ENCODE results near the gene ZSCAN12.

The ZSCAN12 gene

GRCh38 chr6:28353356-28353755, 46.2 kb downstream of the ZSCAN12 start:
- DNase-seq = no peak

- no peak for DNase-seq
These were observed 48.0 kb downstream of the ZSCAN12 start for GRCh38 chr6:28351493-28351925.

- DNase-seq = no peak
These were observed 48.5 kb downstream of the ZSCAN12 start for GRCh38 chr6:28351087-28351486.

GRCh38 chr6:28349892-28350737, 49.4 kb downstream of the ZSCAN12 start, which contains the start of gene ZKSCAN3:
Gene ZKSCAN3 (plus strand): TSS chr6:28349947. CDS start chr6:28359587, 9,640 bp downstream.
- peak; percentile 75 for DNase-seq

- no peak for DNase-seq
These were observed 50.1 kb downstream of the ZSCAN12 start for GRCh38 chr6:28349344-28349891.

GRCh38 chr6:28347119-28347518, 52.4 kb downstream of the ZSCAN12 start:
- no peak for DNase-seq

DNA sequence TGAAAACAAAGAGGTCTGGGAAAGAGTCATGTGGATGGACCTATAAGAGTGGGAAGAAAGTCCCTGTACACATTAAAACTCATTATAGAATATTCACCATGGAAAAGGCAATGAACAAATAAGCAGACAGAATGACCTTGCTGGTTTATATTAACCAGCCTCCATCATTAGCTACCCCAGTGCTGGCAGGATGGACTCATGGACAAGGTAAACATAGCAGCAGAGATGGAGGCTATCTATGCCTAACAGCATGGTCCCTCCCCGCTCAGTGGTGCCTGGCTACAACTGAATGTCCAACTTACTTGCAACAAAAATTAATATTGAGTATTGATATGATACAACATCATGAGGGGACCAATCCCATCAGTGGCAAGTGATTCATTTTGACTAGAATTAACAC, 54.3 kb downstream of the ZSCAN12 start:
- DNase-seq = no peak

DNA sequence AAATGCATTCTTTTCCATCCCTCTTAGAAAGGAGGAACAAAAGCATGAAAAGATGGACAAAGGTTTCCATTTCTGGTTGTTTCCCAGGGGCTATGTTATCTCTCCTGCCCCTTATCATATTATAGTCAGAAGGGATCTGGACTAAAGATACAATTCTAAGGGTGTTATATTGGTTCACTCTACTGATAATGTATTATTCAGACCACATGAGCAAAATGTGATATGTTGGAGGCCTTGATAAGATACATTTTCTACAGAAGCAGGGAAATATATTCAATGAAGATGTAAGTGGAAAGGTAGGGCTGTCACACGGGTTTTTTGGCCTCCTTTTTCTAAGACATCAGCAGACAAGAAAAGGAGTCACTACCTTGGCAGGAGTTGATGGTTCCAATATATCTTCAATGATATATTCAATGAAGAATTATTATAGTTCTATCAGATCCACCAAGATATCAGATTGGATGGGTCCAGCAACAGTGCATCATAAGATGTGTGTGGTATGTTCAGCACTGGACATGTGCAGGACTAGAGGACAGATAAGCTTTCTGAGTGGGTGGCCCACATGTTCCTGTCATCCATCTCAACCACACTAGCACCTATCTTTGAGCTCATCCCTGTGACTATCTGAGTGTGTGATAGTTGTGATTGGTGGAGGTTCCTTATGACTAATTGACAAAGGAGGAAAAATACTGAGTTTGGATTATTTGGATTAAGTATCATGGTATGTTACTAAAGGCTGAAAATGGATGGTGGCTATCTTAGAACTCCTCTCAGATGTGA, 55.5 kb downstream of the ZSCAN12 start:
- no peak for DNase-seq

DNA sequence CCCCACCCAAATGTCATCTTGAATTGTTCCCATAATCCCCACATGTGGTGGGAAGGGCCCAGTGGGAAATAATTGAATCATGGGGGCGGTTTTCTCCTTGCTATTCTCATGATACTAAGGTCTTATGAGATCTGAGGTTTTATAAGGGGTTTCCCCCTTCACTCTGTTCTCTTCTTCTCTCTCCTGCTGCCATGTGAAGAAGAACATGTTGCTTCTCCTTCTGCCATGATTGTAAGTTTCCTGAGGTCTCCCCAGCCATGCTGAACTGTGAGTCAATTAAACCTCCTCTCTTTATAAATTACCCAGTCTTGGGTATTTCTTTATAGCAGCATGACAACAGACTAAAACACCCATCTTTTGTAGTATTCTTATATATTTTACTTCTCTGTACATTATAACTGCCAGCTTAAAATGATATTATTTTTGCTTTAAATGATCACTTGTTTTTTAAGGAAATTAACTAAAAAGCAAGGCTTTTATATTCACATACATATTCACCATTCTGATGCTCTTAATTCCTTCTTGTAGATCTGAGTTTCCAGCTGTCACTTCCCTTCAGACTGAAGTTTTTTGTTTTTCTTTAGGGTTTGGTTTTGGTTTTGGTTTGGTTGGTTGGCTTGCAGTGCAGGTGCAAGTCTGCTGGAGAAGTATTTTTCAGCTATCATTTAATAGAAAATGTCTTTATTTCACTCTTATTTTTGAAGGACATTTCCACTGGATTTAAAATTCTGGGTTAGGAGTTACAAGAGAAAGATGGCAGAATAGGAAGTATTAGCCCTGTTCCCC, 59.0 kb downstream of the ZSCAN12 start:
- no peak for DNase-seq

DNA sequence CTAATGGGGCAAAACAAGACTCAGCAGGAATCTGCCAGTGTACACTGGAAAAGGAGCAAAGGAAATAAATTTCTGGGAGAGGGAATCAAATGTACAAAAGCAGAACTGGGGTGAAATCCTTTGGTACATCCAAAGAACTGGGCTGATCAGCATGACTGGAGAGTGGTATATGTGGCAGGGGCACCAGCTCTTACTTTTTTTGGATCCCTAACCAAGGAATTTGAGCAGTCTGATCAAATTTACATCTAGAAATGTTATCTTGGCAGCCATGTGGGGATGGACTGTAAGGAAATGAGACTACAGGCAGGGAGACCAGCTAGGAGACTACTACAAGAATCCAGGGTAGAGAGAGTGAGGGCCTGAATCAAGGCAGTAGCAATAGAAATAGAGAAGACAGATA, 62.4 kb downstream of the ZSCAN12 start:
- no peak for DNase-seq

- DNase-seq = no peak
These were observed 63.0 kb downstream of the ZSCAN12 start for GRCh38 chr6:28336284-28337120.

DNA sequence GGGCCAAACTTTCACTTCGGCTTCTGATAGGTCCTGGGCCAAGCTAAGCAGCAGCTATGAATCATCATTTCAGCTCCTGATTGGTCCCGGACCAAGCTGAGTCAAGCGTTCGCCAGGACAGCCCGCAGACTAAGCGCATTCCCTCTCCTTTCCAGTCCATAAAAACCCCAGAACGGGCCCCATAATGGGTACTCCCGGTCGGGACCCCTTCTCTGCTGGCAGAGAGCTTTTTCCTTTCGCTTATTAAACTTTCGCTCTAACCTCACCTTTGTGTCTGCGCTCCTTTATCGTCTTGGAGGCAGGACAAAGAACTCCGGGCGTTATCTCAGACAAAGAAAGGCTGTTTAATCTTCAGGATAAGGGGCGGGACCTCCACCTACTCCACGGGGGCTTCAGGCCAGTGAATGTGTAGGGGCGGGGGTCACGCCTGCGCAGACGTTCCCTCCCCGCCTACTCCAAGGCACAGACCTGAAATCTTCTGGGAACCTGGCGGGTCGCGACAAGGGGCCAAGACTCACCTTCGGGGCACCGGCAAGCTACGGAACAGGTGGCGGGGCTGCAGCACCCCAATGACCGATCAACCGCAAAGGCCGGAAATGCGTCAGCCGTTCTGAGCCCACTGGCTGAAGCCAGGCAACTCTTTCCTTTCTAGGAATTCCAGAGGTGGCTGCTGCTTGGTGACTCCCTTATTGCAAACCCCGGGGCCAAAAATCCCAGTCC, 63.8 kb downstream of the ZSCAN12 start, which contains the start of gene ZSCAN31:
Gene ZSCAN31, minus strand, starts transcription at position 585 of the 720 bp plus-strand sequence. CDS start 6,465 bp downstream, outside the sequence.
- DNase-seq = peak; percentile 32

DNA sequence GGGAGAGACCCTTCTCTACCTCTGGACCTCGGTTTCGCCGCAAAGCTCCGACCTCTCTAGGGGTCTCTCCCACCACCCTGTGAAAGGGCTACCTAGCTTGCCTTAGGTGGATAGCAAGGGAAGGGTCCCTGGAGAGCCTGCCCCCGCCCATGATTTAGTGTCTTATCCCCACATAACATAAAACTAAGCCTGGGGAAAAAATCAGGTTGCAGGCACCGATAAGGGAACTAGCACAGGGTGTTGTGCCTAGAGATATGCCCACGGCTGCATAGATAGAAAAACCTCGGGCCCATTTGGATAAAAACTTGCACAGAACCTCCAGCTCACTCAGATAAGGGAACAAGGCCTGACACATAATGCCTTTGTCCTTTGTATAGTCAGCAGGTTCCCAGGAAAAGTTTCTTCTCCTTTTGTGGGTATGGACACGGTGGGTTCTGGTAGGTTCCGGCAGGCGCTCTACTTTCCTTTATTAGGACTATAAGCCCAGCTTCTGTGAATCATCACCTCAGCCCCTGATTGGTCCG, 64.4 kb downstream of the ZSCAN12 start:
- DNase-seq = no peak

DNA sequence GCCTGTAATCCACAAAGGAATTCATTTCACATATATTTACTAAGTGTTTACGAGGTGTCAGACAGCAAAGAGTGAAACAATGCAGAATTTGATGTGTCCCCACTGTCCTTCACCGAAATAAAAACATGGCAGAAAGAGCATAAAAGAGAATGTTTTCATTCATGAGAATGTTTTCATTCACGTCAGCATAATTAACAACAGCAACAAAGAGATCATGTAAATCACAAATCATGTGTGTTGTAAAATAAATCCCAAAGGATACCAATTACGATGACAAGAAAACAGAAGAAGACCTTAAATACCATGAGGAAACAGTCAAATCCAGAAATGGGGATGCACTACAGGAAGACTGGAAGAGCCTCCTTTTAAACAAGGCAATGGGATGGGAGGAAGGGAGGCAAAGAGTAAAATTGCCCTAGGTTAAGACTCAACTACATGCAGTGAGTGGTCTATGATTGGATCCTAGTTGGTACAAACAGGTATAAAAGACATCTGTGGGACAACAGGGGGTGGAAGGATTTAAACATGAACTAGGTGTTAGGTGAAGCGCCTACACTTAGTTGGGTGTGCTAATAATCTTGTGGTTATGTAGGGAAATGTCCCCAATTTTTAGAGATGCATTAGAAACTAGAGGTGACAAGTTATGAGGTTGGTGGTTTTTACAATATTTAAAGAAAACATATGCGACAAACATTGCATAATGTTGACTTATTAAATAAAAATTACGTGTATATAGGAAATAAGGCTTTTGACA, 65.1 kb downstream of the ZSCAN12 start:
- no peak for DNase-seq

- no peak for DNase-seq
These were observed 65.9 kb downstream of the ZSCAN12 start for GRCh38 chr6:28333599-28334018.

GRCh38 chr6:28333047-28333446, 66.5 kb downstream of the ZSCAN12 start:
- no peak for DNase-seq

- DNase-seq = no peak
These were observed 69.5 kb downstream of the ZSCAN12 start for GRCh38 chr6:28330041-28330440.

Measured in NCI-H1092 treated with DMSO at 0.1 percent for 48 hours (cell line).